GM06990 (cell line): ENCODE results near the gene SWT1.

ENCODE experiments used
- DNase-seq: peaks from one replicate; pipeline ENCODE4 v3.0.0-alpha.2; 2011; ENCODE audit not compliant: insufficient read length; ENCODE audit errors: extremely low read depth
- H3K27me3 ChIP-seq: replicated peaks from 2 replicates; pipeline ENCODE4 v1.6.0; 2011; ENCODE audit warnings: low read length; ENCODE audit not compliant: control insufficient read depth, insufficient read depth
- H3K36me3 ChIP-seq: 2 replicates; pipeline ENCODE4 v1.5.1; 2011; ENCODE audit warnings: low read length; ENCODE audit not compliant: control insufficient read depth, insufficient read depth
- H3K4me3 ChIP-seq: replicated peaks from 2 replicates; pipeline ENCODE4 v1.5.1; 2011; ENCODE audit warnings: low read depth, mild to moderate bottlenecking, control low read depth, low read length
- CTCF ChIP-seq: IDR thresholded peaks from 2 replicates; pipeline ENCODE4 v1.5.1; 2011; ENCODE audit warnings: low read length, control low read depth, mild to moderate bottlenecking, inconsistent platforms; ENCODE audit not compliant: insufficient read depth, poor library complexity, severe bottlenecking

The SWT1 gene

GRCh38 chr1:185267701-185268100, 110.7 kb downstream of the SWT1 start:
- TF ChIP-seq CTCF, result no peak
- no peak for DNase-seq
- Histone ChIP-seq H3K27me3 (no peaks in the 10 kb centered on the region), H3K4me3 (no peak overlapping the region), H3K36me3 (no peaks in the 10 kb centered on the region)

- no peak for DNase-seq
- no peak overlapping the region for H3K4me3 ChIP-seq
- H3K36me3 ChIP-seq, result no peaks in the 10 kb centered on the region
- no peaks in the 10 kb centered on the region for H3K27me3 ChIP-seq
- no peak for TF ChIP-seq CTCF
These were observed 111.4 kb downstream of the SWT1 start for GRCh38 chr1:185268352-185268751.

- H3K36me3 ChIP-seq, result no peaks in the 10 kb centered on the region
- DNase-seq, result no peak
- no peaks in the 10 kb centered on the region for H3K27me3 ChIP-seq
- no peak overlapping the region for H3K4me3 ChIP-seq
- no peak for TF ChIP-seq CTCF
These were observed 115.0 kb downstream of the SWT1 start for GRCh38 chr1:185271921-185272320.

GRCh38 chr1:185279571-185279970, 122.6 kb downstream of the SWT1 start:
- Histone ChIP-seq H3K4me3 (no peak overlapping the region), H3K27me3 (no peaks in the 10 kb centered on the region), H3K36me3 (no peaks in the 10 kb centered on the region)
- no peak for DNase-seq
- no peak for TF ChIP-seq CTCF

- no peaks in the 10 kb centered on the region for H3K27me3 ChIP-seq
- no peak for DNase-seq
- H3K36me3 ChIP-seq, result no peaks in the 10 kb centered on the region
- TF ChIP-seq CTCF, result no peak
- H3K4me3 ChIP-seq, result no peak overlapping the region
These were observed 123.6 kb downstream of the SWT1 start for GRCh38 chr1:185280589-185280988.

GRCh38 chr1:185281245-185281644, 124.3 kb downstream of the SWT1 start:
- DNase-seq, result no peak
- H3K36me3 ChIP-seq, result no peaks in the 10 kb centered on the region
- TF ChIP-seq CTCF, result no peak
- no peaks in the 10 kb centered on the region for H3K27me3 ChIP-seq
- no peak overlapping the region for H3K4me3 ChIP-seq
